HepG2 (cell line): ENCODE data around the gene RARA. TPM values are rescaled to one million over a fixed set of nuclear protein-coding genes. Genes with fewer than 3 reads are reported as not detected.

ENCODE experiments used
- CREM ChIP-seq, 2 experiments: sonication (generic) in 1 of 2; formaldehyde crosslinking in 1 of 2; IDR thresholded peaks; 2 replicates each; pipeline versions ENCODE4 v1.4.0 to v1.6.1; 2016 to 2020; ENCODE audit warnings: antibody characterized with exemption in 1 of 2, mild to moderate bottlenecking in 1 of 2, missing genetic modification reagents in 1 of 2
- DBP ChIP-seq: sonication (generic); formaldehyde crosslinking; IDR thresholded peaks from 2 replicates; pipeline ENCODE4 v1.4.0; 2020; ENCODE audit warnings: missing genetic modification reagents; ENCODE audit errors: not compliant biosample characterization
- DR1 ChIP-seq: sonication (generic); formaldehyde crosslinking; IDR thresholded peaks from 2 replicates; pipeline ENCODE4 v1.8.0; 2021; ENCODE audit warnings: mild to moderate bottlenecking, missing genetic modification reagents, inconsistent platforms
- E2F1 ChIP-seq: sonication (generic); formaldehyde crosslinking; IDR thresholded peaks from 2 replicates; pipeline ENCODE4 v1.5.0; 2020; ENCODE audit warnings: missing genetic modification reagents
- HDAC2 ChIP-seq: sonication (generic); formaldehyde crosslinking; IDR thresholded peaks from 2 replicates; pipeline ENCODE4 v1.4.0; 2020; ENCODE audit warnings: missing genetic modification reagents
- IRF9 ChIP-seq: sonication (generic); formaldehyde crosslinking; IDR thresholded peaks from 2 replicates; pipeline ENCODE4 v1.8.0; 2022; ENCODE audit warnings: missing genetic modification reagents, mild to moderate bottlenecking, borderline replicate concordance
- KLF11 ChIP-seq: IDR thresholded peaks from 2 replicates; pipeline ENCODE4 v1.6.1; 2016; ENCODE audit warnings: missing compliant biosample characterization
- MTA1 ChIP-seq: sonication (generic); formaldehyde crosslinking; IDR thresholded peaks from 2 replicates; pipeline ENCODE4 v1.4.0; 2020; ENCODE audit warnings: missing genetic modification reagents, mild to moderate bottlenecking, borderline replicate concordance
- NONO ChIP-seq, 2 experiments: fragments of 450-650 bp in 1 of 2; sonication (generic) in 1 of 2; formaldehyde crosslinking in 1 of 2; IDR thresholded peaks in 1 of 2; conservative IDR thresholded peaks in 1 of 2; 2 replicates each; pipeline versions ENCODE4 v1.6.1 to v1.8.0; 2017 to 2022; ENCODE audit warnings: mild to moderate bottlenecking in 1 of 2, missing genetic modification reagents in 1 of 2, moderate library complexity in 1 of 2
- PATZ1 ChIP-seq: sonication (generic); formaldehyde crosslinking; IDR thresholded peaks from 2 replicates; pipeline ENCODE4 v1.4.0; 2020; ENCODE audit warnings: missing genetic modification reagents
- POLR2AphosphoS2 ChIP-seq: IDR thresholded peaks from 2 replicates; pipeline ENCODE4 v1.6.1; 2011; ENCODE audit warnings: low read depth, low read length, improper control_type of control experiment
- PRPF4 ChIP-seq: fragments of 200-400 bp; formaldehyde crosslinking; IDR thresholded peaks from 2 replicates; pipeline ENCODE4 v1.6.1; 2016; ENCODE audit warnings: low read length, low read depth; ENCODE audit not compliant: poor library complexity, severe bottlenecking
- RBFOX2 ChIP-seq: fragments of 200-400 bp; formaldehyde crosslinking; IDR thresholded peaks from 2 replicates; pipeline ENCODE4 v1.6.1; 2017; ENCODE audit warnings: low read depth, mild to moderate bottlenecking, low read length
- SALL2 ChIP-seq: sonication (generic); formaldehyde crosslinking; IDR thresholded peaks from 2 replicates; pipeline ENCODE4 v1.8.1; 2023; ENCODE audit warnings: mild to moderate bottlenecking, missing genetic modification reagents, inconsistent platforms
- SETDB1 ChIP-seq: sonication (generic); formaldehyde crosslinking; IDR thresholded peaks from 2 replicates; pipeline ENCODE4 v1.5.1; 2020; ENCODE audit warnings: missing genetic modification reagents, mild to moderate bottlenecking, borderline replicate concordance
- SKI ChIP-seq: fragments of 450-650 bp; IDR thresholded peaks from one replicate; pipeline ENCODE4 v1.6.1; 2018; ENCODE audit warnings: mild to moderate bottlenecking; ENCODE audit not compliant: partially characterized antibody
- SMAD1 ChIP-seq: sonication (generic); formaldehyde crosslinking; IDR thresholded peaks from 2 replicates; pipeline ENCODE4 v1.4.0; 2020; ENCODE audit warnings: missing genetic modification reagents, low read depth, mild to moderate bottlenecking, borderline replicate concordance
- SOX5 ChIP-seq: IDR thresholded peaks from 2 replicates; pipeline ENCODE4 v1.6.1; 2016; ENCODE audit warnings: borderline replicate concordance
- ZNF124 ChIP-seq: sonication (generic); formaldehyde crosslinking; IDR thresholded peaks from 2 replicates; pipeline ENCODE4 v1.4.0; 2020; ENCODE audit warnings: missing genetic modification reagents
- ZNF276 ChIP-seq: sonication (generic); formaldehyde crosslinking; IDR thresholded peaks from 2 replicates; pipeline ENCODE4 v1.4.0; 2020; ENCODE audit warnings: mild to moderate bottlenecking, low read depth, missing genetic modification reagents
- ZNF549 ChIP-seq: sonication (generic); formaldehyde crosslinking; IDR thresholded peaks from 2 replicates; pipeline ENCODE4 v1.5.0; 2020; ENCODE audit warnings: missing genetic modification reagents
- ZNF570 ChIP-seq: sonication (generic); formaldehyde crosslinking; IDR thresholded peaks from 2 replicates; pipeline ENCODE4 v1.4.0; 2020; ENCODE audit warnings: mild to moderate bottlenecking, missing genetic modification reagents, borderline replicate concordance
- ZNF761 ChIP-seq: sonication (generic); formaldehyde crosslinking; conservative IDR thresholded peaks from 2 replicates; pipeline ENCODE4 v1.4.0; 2020; ENCODE audit warnings: mild to moderate bottlenecking, missing genetic modification reagents
- polyA plus RNA-seq, 8 experiments: library from polyadenylated mRNA; depleted of rRNA in 3 of 8; stranded (reverse) in 7 of 8; unstranded in 1 of 8; fragments of >200 nt; fragmentation: Illumina TruSeq in 4 of 8; extraction: Trizol in 4 of 8; gene quantifications; 2 replicates each; pipeline versions ENCODE4 v1.2.1 to v1.2.3, GENCODE V29; 2011 to 2016; ENCODE audit warnings: low read depth in 4 of 8, missing spikeins in 1 of 8, mixed read lengths in 1 of 8; ENCODE audit not compliant: insufficient read depth in 1 of 8
- total RNA-seq, 5 experiments: library from RNA; depleted of rRNA; stranded (reverse); fragments of >200 nt; fragmentation: Illumina TruSeq; extraction: Trizol; gene quantifications; 2 replicates each; pipeline ENCODE4 v1.2.3, GENCODE V29; 2016; ENCODE audit warnings: low read depth in 1 of 5

The RARA gene
- total and polyA plus RNA-seq, 2 of the 13 experiments (the other 11 are each of a cell fraction or from before 2014, with no cell fraction given), result 6.4 to 8.6 TPM

- TF ChIP-seq DBP (CRISPR knock-in tag) (no peak), RBFOX2 (peak; percentile 48; the same call in 1 of the 2 replicates), IRF9 (no peak), SALL2 (CRISPR knock-in tag) (no peak), DR1 (CRISPR knock-in tag) (no peak), NONO (IDR thresholded peaks at IDR 0.05) (no peak), NONO (CRISPR knock-in tag; conservative IDR thresholded peaks at IDR 0.05) (peak; percentile 84), SKI (no peak), SMAD1 (CRISPR knock-in tag) (no peak), SOX5 (no peak), ZNF276 (CRISPR knock-in tag) (no peak), ZNF570 (CRISPR knock-in tag) (no peak), KLF11 (no peak), HDAC2 (CRISPR knock-in tag) (peak; percentile 24; the same call in 1 of the 2 replicates), CREM (IDR thresholded peaks at IDR 0.05) (no peak), CREM (CRISPR knock-in tag; IDR thresholded peaks at IDR 0.05) (no peak), MTA1 (CRISPR knock-in tag) (0 out of 2 replicates have a peak, but pooled peaks have one; percentile 5), ZNF549 (CRISPR knock-in tag) (no peak), E2F1 (CRISPR knock-in tag) (no peak), ZNF761 (CRISPR knock-in tag) (no peak), SETDB1 (CRISPR knock-in tag) (no peak), POLR2AphosphoS2 (no peak), PATZ1 (CRISPR knock-in tag) (peak; percentile 90), PRPF4 (no peak), ZNF124 (CRISPR knock-in tag) (no peak)
Measured at GRCh38 chr17:40341808-40342503, 33.0 kb downstream of the RARA start (continued).
